Retinal pigment epithelial cell (primary cell): ENCODE data around the gene TSEN2.
"Not testable (repeated sequence)": the region's sequence is repeated elsewhere in the genome, so short reads cannot be mapped to it uniquely, and the experiment has no call there.

Experiments used
- DNase-seq: peaks from one replicate; pipeline ENCODE4 v3.0.0-alpha.2; 2010; ENCODE audit warnings: low read depth
- H3K4me3 ChIP-seq: 2 replicates; pipeline ENCODE4 v1.5.1; 2011; ENCODE audit warnings: mild to moderate bottlenecking, low read length, control low read depth, moderate library complexity
- TF ChIP-seq, protein P1 (sequence below): conservative IDR thresholded peaks from 2 replicates; pipeline ENCODE4 v1.5.1; 2011; ENCODE audit warnings: low read depth, low read length, control low read depth, inconsistent platforms

TSEN2 gene

DNA sequence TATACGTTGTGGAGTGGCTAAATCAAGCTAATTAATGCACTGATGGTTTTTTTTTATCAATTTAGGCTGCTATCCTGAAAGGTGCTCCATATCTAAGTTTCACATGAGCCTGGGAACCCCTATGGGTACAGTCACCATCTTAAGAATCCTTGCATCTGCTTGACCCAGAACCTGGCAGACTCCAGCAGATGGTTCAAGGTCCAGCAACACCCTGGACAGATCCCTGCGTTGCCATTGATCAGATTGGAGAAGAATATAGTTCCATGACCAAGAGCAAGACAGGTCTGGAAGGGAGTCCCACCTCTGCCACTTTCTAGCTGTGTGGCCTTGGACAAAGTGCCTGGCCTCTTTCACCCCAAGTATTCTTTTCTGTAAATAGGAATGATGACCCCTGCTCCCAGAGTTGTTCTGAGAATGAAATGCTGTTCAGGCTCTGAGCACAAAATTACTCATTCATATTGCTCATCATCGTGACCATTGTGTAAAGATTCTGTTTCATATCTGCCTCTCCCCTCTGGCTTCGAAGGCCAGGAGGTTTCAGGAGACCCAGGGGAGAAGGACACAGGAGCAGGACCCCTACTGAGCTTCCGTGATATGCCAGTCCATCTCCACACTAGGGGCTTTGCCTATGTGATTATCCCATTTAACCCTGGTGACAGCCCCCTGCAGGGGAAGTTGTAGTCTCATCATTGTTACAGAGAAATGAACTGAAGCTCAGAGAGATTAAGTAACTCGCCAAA is 30.0 kb upstream of the TSEN2 start:
- no peak for DNase-seq
- H3K4me3 ChIP-seq, result no peak overlapping the region
- TF ChIP-seq, protein P1, sequence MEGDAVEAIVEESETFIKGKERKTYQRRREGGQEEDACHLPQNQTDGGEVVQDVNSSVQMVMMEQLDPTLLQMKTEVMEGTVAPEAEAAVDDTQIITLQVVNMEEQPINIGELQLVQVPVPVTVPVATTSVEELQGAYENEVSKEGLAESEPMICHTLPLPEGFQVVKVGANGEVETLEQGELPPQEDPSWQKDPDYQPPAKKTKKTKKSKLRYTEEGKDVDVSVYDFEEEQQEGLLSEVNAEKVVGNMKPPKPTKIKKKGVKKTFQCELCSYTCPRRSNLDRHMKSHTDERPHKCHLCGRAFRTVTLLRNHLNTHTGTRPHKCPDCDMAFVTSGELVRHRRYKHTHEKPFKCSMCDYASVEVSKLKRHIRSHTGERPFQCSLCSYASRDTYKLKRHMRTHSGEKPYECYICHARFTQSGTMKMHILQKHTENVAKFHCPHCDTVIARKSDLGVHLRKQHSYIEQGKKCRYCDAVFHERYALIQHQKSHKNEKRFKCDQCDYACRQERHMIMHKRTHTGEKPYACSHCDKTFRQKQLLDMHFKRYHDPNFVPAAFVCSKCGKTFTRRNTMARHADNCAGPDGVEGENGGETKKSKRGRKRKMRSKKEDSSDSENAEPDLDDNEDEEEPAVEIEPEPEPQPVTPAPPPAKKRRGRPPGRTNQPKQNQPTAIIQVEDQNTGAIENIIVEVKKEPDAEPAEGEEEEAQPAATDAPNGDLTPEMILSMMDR, result no peak

- DNase-seq, result no peak
- TF ChIP-seq, protein P1, result no peak
- no peak overlapping the region for H3K4me3 ChIP-seq
Measured at GRCh38 chr3:12454816-12455121, 29.5 kb upstream of the TSEN2 start.

GRCh38 chr3:12455740-12456139 is 28.5 kb upstream of the TSEN2 start:
- H3K4me3 ChIP-seq, result no peak overlapping the region
- TF ChIP-seq, protein P1, result no peak
- DNase-seq, result no peak

- TF ChIP-seq, protein P1, result no peak
- DNase-seq, result no peak
Measured at GRCh38 chr3:12456441-12456840, 27.8 kb upstream of the TSEN2 start.

GRCh38 chr3:12457380-12457779 is 26.9 kb upstream of the TSEN2 start:
- H3K4me3 ChIP-seq, DNase-seq: not testable (repeated sequence)

More at GRCh38 chr3:12456441-12456840, 27.8 kb upstream of the TSEN2 start:
- H3K4me3 ChIP-seq, result no peak overlapping the region

- no peak overlapping the region for H3K4me3 ChIP-seq
- no peak for DNase-seq
- TF ChIP-seq, protein P1, result no peak
Measured at GRCh38 chr3:12458901-12459300, 25.4 kb upstream of the TSEN2 start.

- H3K4me3 ChIP-seq, result no peak overlapping the region
- TF ChIP-seq, protein P1, result no peak
- DNase-seq, result no peak
Measured at GRCh38 chr3:12460127-12460526, 24.2 kb upstream of the TSEN2 start.

DNA sequence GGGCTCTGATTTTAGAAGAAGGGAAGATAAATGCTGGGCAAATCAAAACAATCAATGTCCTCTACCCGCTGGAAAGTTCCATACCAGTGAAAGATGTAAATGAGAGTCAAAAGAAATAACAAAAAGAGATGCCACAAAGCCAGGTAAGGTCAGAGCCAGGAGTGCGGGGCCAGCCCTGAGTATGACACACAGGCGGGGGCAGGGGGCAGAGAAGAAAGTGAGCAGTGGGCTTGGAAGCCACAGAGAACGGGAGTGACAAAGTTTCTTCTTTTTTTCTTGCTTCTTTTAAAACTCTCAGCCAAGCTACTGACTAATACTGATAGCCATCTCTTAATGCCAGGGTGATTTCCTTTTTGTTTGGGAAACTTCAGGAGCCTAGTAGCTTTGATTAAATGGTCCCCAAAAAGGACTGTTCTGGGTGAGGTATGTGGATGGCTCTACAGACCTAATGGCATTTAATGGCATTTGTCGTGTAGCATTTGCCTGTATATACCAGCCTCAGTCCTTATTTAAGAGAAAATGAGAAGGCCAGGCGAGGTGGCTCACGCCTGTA is 23.1 kb upstream of the TSEN2 start:
- DNase-seq, result no peak
- TF ChIP-seq, protein P1, result no peak
- no peak overlapping the region for H3K4me3 ChIP-seq
